ENCODE measurements around the gene UTS2. TPM values are rescaled to one million over a fixed set of nuclear protein-coding genes. Genes with fewer than 3 reads are reported as not detected.

The UTS2 gene
- total RNA-seq, 1 donor from 2014 or later: not detected

DNA sequence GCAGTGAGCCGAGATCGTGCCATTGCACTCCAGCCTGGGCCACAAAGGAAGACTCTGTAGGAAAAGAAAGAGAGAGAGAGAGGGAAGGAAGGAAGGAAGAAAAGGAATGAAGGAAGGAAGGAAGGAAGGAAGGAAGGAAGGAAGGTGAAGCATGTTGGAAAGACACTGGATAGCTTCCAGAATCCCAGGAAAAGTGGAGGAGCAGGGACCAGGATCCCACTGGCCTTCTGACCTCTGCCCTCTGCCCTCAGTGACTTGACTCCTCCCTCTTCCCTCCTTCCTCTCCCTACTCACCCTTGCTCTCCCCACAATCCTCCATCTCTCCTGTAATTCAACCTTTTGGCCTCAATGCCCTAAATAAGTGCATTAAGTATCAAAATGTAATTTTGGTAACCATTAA is 4.1 kb upstream of the UTS2 start:
- DNase-seq (ENCODE audit: low spot score): no peak

DNA sequence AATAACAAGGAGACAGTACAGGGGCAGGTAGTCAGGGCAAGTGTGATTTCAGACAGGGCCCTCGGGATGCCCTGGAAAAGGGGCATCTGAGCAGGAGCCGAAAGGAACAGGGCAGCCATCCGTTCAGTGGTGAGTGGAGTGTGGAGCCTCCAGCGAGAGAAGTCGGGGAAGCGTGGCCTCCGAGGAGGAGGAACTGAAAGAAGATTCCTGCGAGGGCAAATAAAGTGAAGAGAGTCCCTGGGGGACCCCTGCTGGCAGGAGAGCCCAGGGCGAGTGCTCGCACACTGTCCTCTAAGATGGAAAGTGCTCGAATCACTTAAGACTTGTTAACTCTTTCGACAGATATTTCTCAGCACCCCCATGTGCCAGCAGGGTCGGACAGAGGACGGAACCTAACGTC is 3.5 kb upstream of the UTS2 start:
- H3K27ac Mint-ChIP-seq: no peak overlapping the region
- no peaks in the 10 kb centered on the region for H3K9me3 Mint-ChIP-seq
- intact Hi-C loops (cut with micrococcal nuclease): no loop called here
- H3K36me3 Mint-ChIP-seq (ENCODE audit: low read depth): no peaks in the 10 kb centered on the region
- H3K4me1 Mint-ChIP-seq (ENCODE audit: low read depth): peaks cover 3% of the 10 kb centered on the region
- no peak for DNase-seq (ENCODE audit: low spot score)
- H3K27me3 Mint-ChIP-seq (ENCODE audit: low read depth): peaks cover 12% of the 10 kb centered on the region
- no peak overlapping the region for H3K4me3 Mint-ChIP-seq (ENCODE audit: low read depth)

More for the DNA sequence above, 4.1 kb upstream of the UTS2 start:
- H3K4me3 Mint-ChIP-seq (ENCODE audit: low read depth): no peak overlapping the region
- peaks cover 3% of the 10 kb centered on the region for H3K4me1 Mint-ChIP-seq (ENCODE audit: low read depth)
- no peaks in the 10 kb centered on the region for H3K36me3 Mint-ChIP-seq (ENCODE audit: low read depth)
- intact Hi-C loops (cut with micrococcal nuclease): no loop called here
- no peak overlapping the region for H3K27ac Mint-ChIP-seq
- peaks cover 12% of the 10 kb centered on the region for H3K27me3 Mint-ChIP-seq (ENCODE audit: low read depth)
- no peaks in the 10 kb centered on the region for H3K9me3 Mint-ChIP-seq

DNA sequence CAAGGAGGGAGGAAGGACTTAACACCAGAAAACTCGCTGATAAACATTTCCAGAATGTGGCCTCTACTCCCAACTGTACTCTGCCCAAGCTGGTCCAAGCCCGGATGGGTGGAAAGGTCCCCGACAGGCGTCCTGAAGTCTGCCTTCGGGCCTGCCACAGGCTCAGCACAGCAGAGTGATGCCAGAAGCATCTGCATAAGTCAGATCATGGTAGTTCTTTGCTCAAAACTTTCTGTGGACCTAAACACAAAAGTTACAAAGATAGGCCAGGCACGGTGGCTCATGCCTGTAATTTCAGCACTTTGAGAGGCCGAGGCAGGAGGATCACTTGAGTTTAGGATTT is 790 bp upstream of the UTS2 start:
- Mint-ChIP-seq H3K27me3 (ENCODE audit: low read depth) (peaks cover 17% of the 10 kb centered on the region), H3K27ac (no peak overlapping the region), H3K4me1 (ENCODE audit: low read depth) (peaks cover 3% of the 10 kb centered on the region), H3K4me3 (ENCODE audit: low read depth) (no peak overlapping the region), H3K36me3 (ENCODE audit: low read depth) (no peaks in the 10 kb centered on the region), H3K9me3 (no peaks in the 10 kb centered on the region)
- DNase-seq (ENCODE audit: low spot score): no peak
- intact Hi-C loops (cut with micrococcal nuclease): no loop called here

DNA sequence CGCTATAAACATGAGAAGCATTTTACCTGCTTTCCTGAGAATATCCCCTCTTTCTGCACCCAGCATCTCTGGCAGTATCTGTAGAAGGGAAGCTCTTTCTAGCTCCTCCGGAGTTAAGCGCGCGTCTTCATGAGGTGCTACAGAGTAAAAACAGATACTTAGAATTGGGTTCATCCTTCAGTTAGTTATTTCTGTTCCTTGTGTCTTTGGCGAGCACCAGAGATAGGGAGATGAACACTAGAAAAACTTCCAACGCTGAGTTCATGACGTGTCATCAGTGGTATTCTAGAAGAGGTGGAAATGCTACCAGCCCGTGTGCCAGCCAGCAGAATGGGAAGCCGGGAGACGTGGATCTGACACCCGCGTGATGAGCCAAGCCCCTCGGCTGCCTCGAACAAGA is 2.1 kb downstream of the UTS2 start:
- peaks cover 14% of the 10 kb centered on the region for H3K27me3 Mint-ChIP-seq (ENCODE audit: low read depth)
- H3K4me3 Mint-ChIP-seq (ENCODE audit: low read depth): no peak overlapping the region
- no peaks in the 10 kb centered on the region for H3K36me3 Mint-ChIP-seq (ENCODE audit: low read depth)
- intact Hi-C loops (cut with micrococcal nuclease): no loop called here
- H3K4me1 Mint-ChIP-seq (ENCODE audit: low read depth): no peaks in the 10 kb centered on the region
- no peaks in the 10 kb centered on the region for H3K9me3 Mint-ChIP-seq
- no peak for DNase-seq (ENCODE audit: low spot score)
- no peak overlapping the region for H3K27ac Mint-ChIP-seq

DNA sequence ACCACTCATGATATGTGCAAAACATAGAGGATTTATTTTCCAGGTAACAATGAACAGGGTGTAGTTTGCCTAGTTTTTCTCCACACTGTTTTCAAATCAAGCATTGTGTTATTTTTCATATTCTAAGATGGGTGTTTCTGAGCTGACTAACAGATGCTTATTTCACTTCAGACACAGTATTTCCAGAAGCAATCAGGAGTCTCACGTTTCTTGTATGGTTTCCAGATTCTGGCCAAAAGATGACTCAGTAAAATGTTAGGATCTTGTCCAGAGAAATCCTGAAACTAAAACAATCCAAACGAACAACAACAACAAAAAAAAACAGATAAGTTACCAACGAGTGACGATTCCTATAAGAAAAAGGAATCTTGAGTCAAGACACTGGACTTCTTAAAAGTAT is 5.3 kb downstream of the UTS2 start:
- Mint-ChIP-seq H3K27ac (no peak overlapping the region), H3K4me3 (ENCODE audit: low read depth) (no peak overlapping the region), H3K36me3 (ENCODE audit: low read depth) (no peaks in the 10 kb centered on the region), H3K4me1 (ENCODE audit: low read depth) (peaks cover 2% of the 10 kb centered on the region), H3K9me3 (no peaks in the 10 kb centered on the region), H3K27me3 (ENCODE audit: low read depth) (peaks cover 6% of the 10 kb centered on the region)
- DNase-seq (ENCODE audit: low spot score): no peak
- intact Hi-C loops (cut with micrococcal nuclease): no loop called here

DNA sequence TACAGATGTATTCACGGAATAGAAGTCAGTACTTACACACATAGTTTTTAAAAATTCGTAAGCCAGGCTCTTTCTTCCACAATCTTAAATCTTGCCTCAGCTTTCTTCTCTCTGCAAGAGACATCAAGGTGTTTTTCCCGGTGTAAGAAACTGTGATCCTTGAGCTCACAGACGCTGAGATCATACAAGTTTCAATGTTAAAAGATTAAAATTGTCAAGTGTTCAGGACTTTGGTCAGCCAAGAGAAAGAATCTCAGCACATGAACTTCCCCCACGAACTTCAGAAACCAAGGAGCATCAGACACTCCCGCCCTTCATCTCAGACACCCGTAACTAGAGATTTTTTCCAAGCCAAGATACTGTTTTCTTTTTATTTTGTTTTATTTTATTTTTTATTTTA is 6.2 kb downstream of the UTS2 start:
- Mint-ChIP-seq H3K4me3 (ENCODE audit: low read depth) (no peak overlapping the region), H3K4me1 (ENCODE audit: low read depth) (peaks cover 4% of the 10 kb centered on the region), H3K9me3 (no peaks in the 10 kb centered on the region), H3K27ac (no peak overlapping the region), H3K27me3 (ENCODE audit: low read depth) (peaks cover 5% of the 10 kb centered on the region), H3K36me3 (ENCODE audit: low read depth) (no peaks in the 10 kb centered on the region)
- intact Hi-C loops (cut with micrococcal nuclease): no loop called here
- no peak for DNase-seq (ENCODE audit: low spot score)

DNA sequence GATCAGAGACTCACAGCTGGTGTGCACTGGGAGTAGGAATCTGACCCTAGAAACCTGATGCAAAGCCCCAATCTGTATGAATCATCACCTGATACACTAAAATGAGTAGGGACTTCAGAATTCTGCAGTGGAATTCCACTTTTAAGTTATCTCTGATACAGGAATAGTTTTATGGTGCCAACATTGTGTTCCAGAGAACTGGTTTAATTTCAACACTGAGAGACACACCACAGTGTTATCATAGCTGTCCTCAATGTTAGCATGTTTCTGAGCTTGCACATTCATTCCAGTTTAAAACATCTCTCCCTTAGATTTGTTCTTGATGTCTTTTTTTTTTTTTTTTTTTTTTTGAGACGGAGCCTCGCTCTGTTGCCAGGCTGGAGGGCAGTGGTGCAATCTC is 7.1 kb downstream of the UTS2 start:
- Mint-ChIP-seq H3K36me3 (ENCODE audit: low read depth) (peaks cover 3% of the 10 kb centered on the region), H3K9me3 (no peaks in the 10 kb centered on the region), H3K27ac (no peak overlapping the region), H3K4me1 (ENCODE audit: low read depth) (peaks cover 4% of the 10 kb centered on the region), H3K4me3 (ENCODE audit: low read depth) (no peak overlapping the region), H3K27me3 (ENCODE audit: low read depth) (peaks cover 5% of the 10 kb centered on the region)
- DNase-seq (ENCODE audit: low spot score): no peak
- intact Hi-C loops (cut with micrococcal nuclease): no loop called here

DNA sequence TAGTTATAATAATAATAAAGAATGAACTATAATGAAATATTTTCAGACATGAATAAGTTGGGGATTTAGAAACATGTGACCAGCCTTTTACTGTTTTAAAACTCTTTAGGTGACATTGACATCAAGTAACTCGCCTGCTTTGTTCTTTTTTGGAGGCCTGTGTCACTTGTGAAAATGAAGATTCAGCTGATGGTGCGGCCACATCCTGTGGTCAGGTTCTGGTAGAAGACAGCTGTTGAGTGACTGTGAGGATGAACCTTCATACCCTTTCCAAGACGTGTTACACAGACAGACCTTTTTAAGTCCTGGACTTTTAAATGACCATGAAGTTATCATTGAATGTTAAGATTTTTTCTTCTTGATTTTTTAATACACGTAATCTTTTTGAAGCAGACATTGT is 10.3 kb downstream of the UTS2 start:
- Mint-ChIP-seq H3K9me3 (peaks cover 22% of the 10 kb centered on the region), H3K4me1 (ENCODE audit: low read depth) (peaks cover 4% of the 10 kb centered on the region), H3K36me3 (ENCODE audit: low read depth) (peaks cover 30% of the 10 kb centered on the region), H3K27me3 (ENCODE audit: low read depth) (no peaks in the 10 kb centered on the region), H3K4me3 (ENCODE audit: low read depth) (no peak overlapping the region), H3K27ac (no peak overlapping the region)
- DNase-seq (ENCODE audit: low spot score): no peak
- intact Hi-C loops (cut with micrococcal nuclease): no loop called here

DNA sequence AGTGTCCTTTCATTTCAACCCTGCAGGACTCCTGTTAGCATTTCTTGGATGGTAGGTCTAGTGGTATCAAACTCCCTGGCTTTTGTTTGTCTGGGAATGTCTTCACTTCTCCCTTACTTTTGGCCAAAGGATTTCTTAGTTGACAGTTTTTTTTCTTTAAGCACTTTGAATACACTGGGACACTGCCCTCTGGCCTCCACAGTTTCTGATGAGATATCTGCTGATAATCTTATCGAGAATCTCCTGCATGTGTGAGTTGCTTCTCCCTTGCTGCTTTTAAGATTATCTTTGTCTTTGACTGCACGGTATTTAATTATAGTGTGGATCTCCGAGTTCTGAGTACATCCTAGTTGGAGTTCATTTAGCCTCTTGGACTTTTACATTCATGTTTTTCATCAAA is 13.3 kb downstream of the UTS2 start:
- Mint-ChIP-seq H3K4me1 (ENCODE audit: low read depth) (peaks cover 4% of the 10 kb centered on the region), H3K4me3 (ENCODE audit: low read depth) (no peak overlapping the region), H3K36me3 (ENCODE audit: low read depth) (peaks cover 41% of the 10 kb centered on the region), H3K27ac (no peak overlapping the region), H3K9me3 (peaks cover 25% of the 10 kb centered on the region), H3K27me3 (ENCODE audit: low read depth) (no peaks in the 10 kb centered on the region)
- DNase-seq (ENCODE audit: low spot score): no peak
- intact Hi-C loops (cut with micrococcal nuclease): no loop called here

DNA sequence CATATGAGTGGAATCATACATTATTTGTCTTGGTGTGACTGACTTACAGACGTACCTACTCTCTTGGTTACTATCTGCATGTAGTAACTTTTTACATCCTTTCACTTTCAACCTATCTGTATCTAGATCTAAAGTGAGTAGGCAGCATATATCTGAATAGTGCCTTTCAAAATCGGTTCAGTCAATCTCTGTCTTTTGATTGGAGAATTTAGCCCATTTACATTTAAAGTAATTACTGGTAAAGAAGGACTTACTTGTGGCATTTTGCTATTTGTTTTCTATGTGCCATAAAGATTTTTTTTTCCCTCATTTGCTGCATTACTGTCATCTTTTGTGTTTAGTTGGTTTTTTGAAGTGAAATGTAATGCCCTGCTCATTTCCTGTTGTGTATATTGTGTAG is 14.2 kb downstream of the UTS2 start:
- Mint-ChIP-seq H3K27me3 (ENCODE audit: low read depth) (no peaks in the 10 kb centered on the region), H3K36me3 (ENCODE audit: low read depth) (peaks cover 41% of the 10 kb centered on the region), H3K27ac (no peak overlapping the region), H3K9me3 (peaks cover 25% of the 10 kb centered on the region), H3K4me3 (ENCODE audit: low read depth) (no peak overlapping the region), H3K4me1 (ENCODE audit: low read depth) (peaks cover 4% of the 10 kb centered on the region)
- intact Hi-C loops (cut with micrococcal nuclease): no loop called here
- DNase-seq (ENCODE audit: low spot score): no peak

DNA sequence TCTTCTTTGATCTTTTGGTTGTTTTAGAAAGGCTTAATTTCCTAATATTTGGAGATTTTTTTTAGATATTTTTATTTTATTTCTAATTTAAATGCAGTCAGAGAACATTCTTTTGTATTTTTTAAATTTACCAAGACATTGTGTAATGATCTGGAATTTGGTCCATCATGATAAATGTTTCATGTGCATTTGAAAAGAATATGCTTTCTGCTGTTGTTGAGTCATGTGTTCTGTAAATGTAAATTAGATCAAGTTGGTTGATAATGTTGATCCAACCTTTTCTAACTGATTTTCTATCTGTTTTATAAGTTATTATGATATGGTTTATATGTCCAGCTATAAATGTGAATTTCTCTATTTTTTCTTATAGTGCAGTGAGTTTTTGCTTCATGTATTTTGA is 19.8 kb downstream of the UTS2 start:
- intact Hi-C loops (cut with micrococcal nuclease): no loop called here
- Mint-ChIP-seq H3K27me3 (ENCODE audit: low read depth) (no peaks in the 10 kb centered on the region), H3K36me3 (ENCODE audit: low read depth) (peaks cover 23% of the 10 kb centered on the region), H3K9me3 (peaks cover 5% of the 10 kb centered on the region), H3K4me1 (ENCODE audit: low read depth) (peaks cover 19% of the 10 kb centered on the region), H3K27ac (no peak overlapping the region), H3K4me3 (ENCODE audit: low read depth) (no peak overlapping the region)
- DNase-seq (ENCODE audit: low spot score): no peak

DNA sequence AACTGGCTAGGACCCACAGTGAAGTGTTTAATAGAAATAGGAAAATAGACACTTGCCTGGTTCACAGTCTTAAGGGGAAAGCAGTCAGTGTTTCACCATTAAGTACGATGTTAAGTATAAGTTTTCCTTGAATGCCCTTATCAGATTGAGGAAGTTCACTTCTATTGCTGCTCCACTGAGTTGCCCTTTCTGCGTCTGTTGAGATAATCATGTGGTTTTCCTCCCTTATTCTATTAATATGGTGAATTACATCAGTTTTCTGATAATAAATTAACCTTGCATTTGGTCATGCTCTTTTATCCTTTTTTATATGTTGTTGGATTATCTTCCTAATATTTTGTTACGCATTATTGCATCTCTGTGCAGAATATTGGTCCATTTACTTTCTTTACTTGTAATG is 21.4 kb downstream of the UTS2 start:
- no peak overlapping the region for H3K27ac Mint-ChIP-seq
- intact Hi-C loops (cut with micrococcal nuclease): no loop called here
- H3K27me3 Mint-ChIP-seq (ENCODE audit: low read depth): no peaks in the 10 kb centered on the region
- H3K9me3 Mint-ChIP-seq: no peaks in the 10 kb centered on the region
- no peak overlapping the region for H3K4me3 Mint-ChIP-seq (ENCODE audit: low read depth)
- peaks cover 21% of the 10 kb centered on the region for H3K4me1 Mint-ChIP-seq (ENCODE audit: low read depth)
- peaks cover 17% of the 10 kb centered on the region for H3K36me3 Mint-ChIP-seq (ENCODE audit: low read depth)
- no peak for DNase-seq (ENCODE audit: low spot score)

DNA sequence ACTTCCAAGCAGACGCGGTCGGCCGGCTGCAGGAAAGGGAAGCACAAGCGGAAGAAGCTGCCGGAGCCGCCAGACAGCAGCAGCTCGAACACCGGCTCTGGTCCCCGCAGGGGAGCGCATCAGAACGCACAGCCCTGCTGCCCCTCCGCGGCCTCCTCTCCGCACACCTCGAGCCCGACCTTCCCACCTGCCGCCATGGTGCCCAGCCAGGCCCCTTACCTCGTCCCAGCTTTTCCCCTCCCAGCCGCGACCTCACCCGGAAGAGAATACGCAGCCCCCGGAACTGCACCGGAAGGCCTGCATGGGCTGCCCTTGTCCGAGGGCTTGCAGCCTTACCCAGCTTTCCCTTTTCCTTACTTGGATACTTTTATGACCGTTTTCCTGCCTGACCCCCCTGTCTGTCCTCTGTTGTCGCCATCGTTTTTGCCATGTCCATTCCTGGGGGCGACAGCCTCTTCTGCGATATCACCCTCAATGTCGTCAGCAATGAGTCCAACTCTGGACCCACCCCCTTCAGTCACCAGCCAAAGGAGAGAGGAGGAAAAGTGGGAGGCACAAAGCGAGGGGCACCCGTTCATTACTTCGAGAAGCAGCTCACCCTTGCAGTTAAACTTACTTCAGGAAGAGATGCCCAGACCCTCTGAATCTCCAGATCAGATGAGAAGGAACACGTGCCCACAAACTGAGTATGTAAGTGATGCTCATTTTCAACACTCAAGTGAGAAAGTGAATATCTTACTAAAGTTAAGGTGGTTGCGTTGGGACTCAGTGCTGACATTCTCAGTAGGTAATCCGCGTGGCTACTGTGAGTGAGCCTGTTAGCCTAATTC is 25.5 kb downstream of the UTS2 start:
- H3K4me1 Mint-ChIP-seq (ENCODE audit: low read depth): peaks cover 28% of the 10 kb centered on the region
- H3K36me3 Mint-ChIP-seq (ENCODE audit: low read depth): peaks cover 10% of the 10 kb centered on the region
- DNase-seq (ENCODE audit: low spot score): peak; percentile 34
- intact Hi-C loops (cut with micrococcal nuclease): no loop called here
- peak overlapping the region; percentile 93 for H3K4me3 Mint-ChIP-seq (ENCODE audit: low read depth)
- H3K27me3 Mint-ChIP-seq (ENCODE audit: low read depth): no peaks in the 10 kb centered on the region
- H3K27ac Mint-ChIP-seq: peak overlapping the region; percentile 95
- H3K9me3 Mint-ChIP-seq: no peaks in the 10 kb centered on the region

DNA sequence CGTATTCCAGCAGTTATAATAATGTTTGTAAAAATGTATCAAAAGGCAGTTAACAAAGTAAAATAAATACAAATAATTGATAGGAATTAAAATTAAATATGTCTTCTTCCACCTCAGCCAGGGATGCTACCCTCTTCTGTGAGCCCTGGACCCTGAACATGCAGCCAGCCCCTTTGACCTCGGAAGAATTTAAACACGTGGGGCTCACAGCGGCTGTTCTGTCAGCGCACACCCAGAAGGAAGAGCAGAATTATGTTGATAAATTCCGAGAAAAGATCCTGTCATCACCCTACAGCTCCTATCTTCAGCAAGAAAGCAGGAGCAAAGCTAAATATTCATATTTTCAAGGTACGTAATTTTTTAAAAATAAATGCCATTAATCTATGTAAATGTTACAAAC is 26.5 kb downstream of the UTS2 start:
- H3K27ac Mint-ChIP-seq: peak overlapping the region; percentile 35
- peaks cover 25% of the 10 kb centered on the region for H3K4me1 Mint-ChIP-seq (ENCODE audit: low read depth)
- peak overlapping the region; percentile 93 for H3K4me3 Mint-ChIP-seq (ENCODE audit: low read depth)
- no peaks in the 10 kb centered on the region for H3K27me3 Mint-ChIP-seq (ENCODE audit: low read depth)
- peaks cover 13% of the 10 kb centered on the region for H3K36me3 Mint-ChIP-seq (ENCODE audit: low read depth)
- DNase-seq (ENCODE audit: low spot score): no peak
- H3K9me3 Mint-ChIP-seq: no peaks in the 10 kb centered on the region
- intact Hi-C loops (cut with micrococcal nuclease): no loop called here
